IMR-90 (cell line): ENCODE results near the gene ATP6V1E1. TPM values are rescaled to one million over a fixed set of nuclear protein-coding genes. Genes with fewer than 3 reads are reported as not detected.

Experiments
- ATAC-seq: fragments of 200-7000 bp; cut with Tn5 transposase; 2 replicates; pipeline ENCODE4 v1.9.1; 2020; ENCODE audit warnings: low read depth, mild to moderate bottlenecking, moderate library complexity
- BruUV-seq: library from RNA; stranded (reverse); fragments of 400-500 nt; replicated peaks from 2 replicates; lab custom pipeline; 2021; lab: Mats Ljungman, UMichigan
- CTCF ChIA-PET: fragments of 300-600 bp; formaldehyde crosslinking; extraction: SDS; loops from one replicate; lab custom pipeline; 2021; ENCODE audit warnings: antibody characterized with exemption; lab: Yijun Ruan, JAX
- POLR2A ChIA-PET: fragments of 300-600 bp; sonication (Branson Sonifier 250); formaldehyde crosslinking; loops from one replicate; lab custom pipeline; 2022; ENCODE audit warnings: antibody characterized with exemption; ENCODE audit not compliant: unreplicated experiment; lab: Charles Lee
- DNase-seq: peaks from one replicate; pipeline ENCODE4 v3.0.0; 2013
- H2AFZ ChIP-seq: replicated peaks from 2 replicates; pipeline ENCODE3; 2013; ENCODE audit warnings: low read length, mild to moderate bottlenecking; ENCODE audit not compliant: poor library complexity
- H2AK5ac ChIP-seq: 2 replicates; pipeline ENCODE4 v1.6.1; 2013; ENCODE audit warnings: low read depth, low read length, inconsistent platforms
- H2AK9ac ChIP-seq: replicated peaks from 2 replicates; pipeline ENCODE3; 2013; ENCODE audit warnings: mild to moderate bottlenecking, low read depth, low read length, moderate library complexity; ENCODE audit not compliant: poor library complexity
- H2BK120ac ChIP-seq: 2 replicates; pipeline ENCODE4 v1.6.1; 2013; ENCODE audit warnings: low read depth, low read length, inconsistent platforms
- H2BK15ac ChIP-seq: 3 replicates; pipeline ENCODE4 v1.6.1; 2013; ENCODE audit warnings: low read depth, low read length, inconsistent platforms
- H2BK20ac ChIP-seq: 2 replicates; pipeline ENCODE4 v1.6.1; 2013; ENCODE audit warnings: low read depth, mild to moderate bottlenecking, inconsistent platforms, low read length, moderate library complexity
- H2BK5ac ChIP-seq: 2 replicates; pipeline ENCODE4 v1.6.1; 2013; ENCODE audit warnings: mild to moderate bottlenecking, low read depth, low read length, inconsistent platforms; ENCODE audit not compliant: poor library complexity, severe bottlenecking
- H3K14ac ChIP-seq: replicated peaks from 2 replicates; pipeline ENCODE4 v1.6.1; 2013; ENCODE audit warnings: low read depth, low read length, inconsistent platforms
- H3K18ac ChIP-seq: 2 replicates; pipeline ENCODE4 v1.6.1; 2013; ENCODE audit warnings: low read depth, low read length, control low read depth
- H3K23ac ChIP-seq: 2 replicates; pipeline ENCODE4 v1.6.1; 2013; ENCODE audit warnings: low read depth, low read length, inconsistent platforms
- H3K27ac ChIP-seq: 2 replicates; pipeline ENCODE4 v1.5.1; 2013; ENCODE audit warnings: mild to moderate bottlenecking, control low read depth, low read length; ENCODE audit not compliant: insufficient read depth
- H3K27me3 ChIP-seq: 2 replicates; pipeline ENCODE4 v1.6.1; 2013; ENCODE audit warnings: low read length; ENCODE audit not compliant: control insufficient read depth, insufficient read depth
- H3K36me3 ChIP-seq: 2 replicates; pipeline ENCODE4 v1.6.1; 2013; ENCODE audit warnings: low read length, mixed read lengths; ENCODE audit not compliant: control insufficient read depth, insufficient read depth
- H3K4ac ChIP-seq: 2 replicates; pipeline ENCODE4 v1.6.1; 2013; ENCODE audit warnings: low read depth, low read length, inconsistent platforms
- H3K4me1 ChIP-seq: 2 replicates; pipeline ENCODE4 v1.6.1; 2013; ENCODE audit warnings: low read length, mixed read lengths; ENCODE audit not compliant: control insufficient read depth, insufficient read depth
- H3K4me2 ChIP-seq: 2 replicates; pipeline ENCODE4 v1.6.1; 2013; ENCODE audit warnings: low read depth, mild to moderate bottlenecking, control low read depth, low read length, moderate library complexity
- H3K4me3 ChIP-seq: 2 replicates; pipeline ENCODE4 v1.5.1; 2013; ENCODE audit warnings: low read depth, mild to moderate bottlenecking, control low read depth, low read length, moderate library complexity; ENCODE audit not compliant: insufficient read depth
- H3K56ac ChIP-seq: 2 replicates; pipeline ENCODE4 v1.6.1; 2013; ENCODE audit warnings: low read length, inconsistent platforms; ENCODE audit not compliant: insufficient read depth; ENCODE audit errors: extremely low read depth
- H3K79me1 ChIP-seq, 2 experiments: 2 replicates each; pipeline ENCODE4 v1.6.1; 2013; ENCODE audit warnings: low read length in 2 of 2, inconsistent platforms in 1 of 2, low read depth in 1 of 2
- H3K9ac ChIP-seq: 2 replicates; pipeline ENCODE4 v1.6.1; 2013; ENCODE audit warnings: low read depth, low read length, control low read depth
- H3K9me1 ChIP-seq: 2 replicates; pipeline ENCODE4 v1.6.1; 2013; ENCODE audit warnings: low read length, inconsistent platforms; ENCODE audit not compliant: insufficient read depth
- H3K9me3 ChIP-seq: 2 replicates; pipeline ENCODE4 v1.6.1; 2013; ENCODE audit warnings: low read length; ENCODE audit not compliant: control insufficient read depth, insufficient read depth
- H4K20me1 ChIP-seq: 2 replicates; pipeline ENCODE4 v1.6.1; 2013; ENCODE audit warnings: low read length, inconsistent platforms; ENCODE audit not compliant: insufficient read depth
- H4K5ac ChIP-seq: 2 replicates; pipeline ENCODE4 v1.6.1; 2013; ENCODE audit warnings: mild to moderate bottlenecking, low read depth, low read length, control low read depth
- H4K8ac ChIP-seq, 2 experiments: 2 replicates each; pipeline ENCODE4 v1.6.1; 2013; ENCODE audit warnings: low read depth in 2 of 2, low read length in 2 of 2, control low read depth in 1 of 2, inconsistent platforms in 1 of 2
- H4K91ac ChIP-seq: 2 replicates; pipeline ENCODE4 v1.6.1; 2013; ENCODE audit warnings: low read depth, low read length, inconsistent platforms; ENCODE audit not compliant: insufficient read depth
- CHD1 ChIP-seq: IDR thresholded peaks from 2 replicates; pipeline ENCODE4 v1.6.1; 2012; ENCODE audit warnings: low read depth, low read length, improper control_type of control experiment
- NFE2L2 ChIP-seq: fragments of 150-350 bp; IDR thresholded peaks from 2 replicates; pipeline ENCODE4 v1.6.1; 2016; ENCODE audit warnings: low read depth, mild to moderate bottlenecking, low read length
- WGBS, 2 experiments: methylation state at CpG; one replicate each; pipeline versions ENCODE4 v1.1.5 to v1.1.7; 2013; ENCODE audit warnings: missing lambda C conversion rate in 2 of 2; ENCODE audit not compliant: insufficient read length in 1 of 2; ENCODE audit errors: extremely low coverage in 2 of 2; 5-methylcytosine and 5-hydroxymethylcytosine counted together
- dilution Hi-C: fragments of 300-500 bp; cut with HindIII; formaldehyde crosslinking; loops from one replicate; pipeline ENCODE4 v1.14.3; 2018; ENCODE audit warnings: low sequenced_read_pairs; ENCODE audit not compliant: unreplicated experiment
- in situ Hi-C: fragments of 300-500 bp; cut with MboI; formaldehyde crosslinking; loops from 3 replicates; pipeline ENCODE4 v1.14.3; 2019; ENCODE audit warnings: low sequenced_read_pairs, inconsistent platforms, mixed read lengths
- intact Hi-C: fragments of 100-400 bp; cut with micrococcal nuclease; formaldehyde crosslinking; loops from 2 replicates; pipeline ENCODE4 v1.10.0; 2022
- polyA plus RNA-seq, 3 experiments: library from polyadenylated mRNA; depleted of rRNA; stranded (reverse); fragments of >200 nt; gene quantifications; 2 replicates each; pipeline ENCODE4 v1.2.3, GENCODE V29; 2012; ENCODE audit warnings: low replicate concordance in 1 of 3
- total RNA-seq: library from RNA; depleted of rRNA; stranded (reverse); fragments of >200 nt; gene quantifications from 2 replicates; pipeline ENCODE4 v1.2.3, GENCODE V29; 2012

ATP6V1E1 gene
- total and polyA plus RNA-seq, 2 of the 4 experiments (the other 2 are of a cell fraction), result 144 to 148 TPM

- Histone ChIP-seq H2BK15ac (no peak overlapping the region), H3K14ac (no peak overlapping the region), H3K23ac (no peak overlapping the region), H3K9me3 (no peaks in the 10 kb centered on the region), H3K27ac (no peak overlapping the region), H3K27me3 (no peaks in the 10 kb centered on the region), H2BK5ac (no peak overlapping the region), H2AK9ac (no peak overlapping the region), H3K18ac (no peak overlapping the region), H3K4me1 (peaks cover 2% of the 10 kb centered on the region), H3K56ac (no peak overlapping the region), H3K4me2 (no peak overlapping the region), H4K20me1 (no peaks in the 10 kb centered on the region), H3K79me1 (no peaks in the 10 kb centered on the region), H2AK5ac (no peak overlapping the region), H3K4ac (no peak overlapping the region), H2BK120ac (no peak overlapping the region), H3K9ac (no peak overlapping the region), H3K36me3 (no peaks in the 10 kb centered on the region), H4K91ac (no peak overlapping the region), H3K9me1 (no peaks in the 10 kb centered on the region; the same call in 1 of the 2 replicates), H4K5ac (no peak overlapping the region), H2AFZ (peak overlapping the region; percentile 58), H4K8ac (no peak overlapping the region), H3K4me3 (no peak overlapping the region), H2BK20ac (no peak overlapping the region)
- intact Hi-C loops, result loop anchor here (10.0 kb wide), 1 partner anchor 138 kb away; no protein-coding TSS in a partner anchor
- ChIA-PET CTCF (interaction anchor here (0.7 kb wide), 1 partner anchor 1603 kb away, joined by 8 read pairs; no protein-coding TSS in a partner anchor), POLR2A (no interaction called here)
- BruUV-seq, result no TSS peak
- ATAC-seq (peak; percentile 33; the same call in 1 of the 2 replicates), DNase-seq (peak; percentile 65)
- 78% methylated on average over 2 of the region's 6 CpGs; no CpG with 5 or more reads in 1 of the 2 experiments for WGBS, 2 experiments
- in situ Hi-C loops, result no loop called here
- TF ChIP-seq CHD1 (no peak), NFE2L2 (peak; percentile 23; the same call in 1 of the 2 replicates)
- dilution Hi-C loops, result no loop called here
Observed at GRCh38 chr22:17576470-17576869, 52.1 kb downstream of the ATP6V1E1 start.
